Uterus (tissue), 4 donors: ENCODE results near the gene ANGEL1. TPM values are rescaled to one million over a fixed set of nuclear protein-coding genes. Genes with fewer than 3 reads are reported as not detected.

Source experiments
- DNase-seq, 2 donors: peaks; one replicate each; pipeline ENCODE4 v3.0.0-alpha.2; 2019 to 2020
- H3K27ac ChIP-seq, 2 donors: fragments of 200-600 bp; sonication (generic); 1 replicate in 1 of 2; 2 replicates in 1 of 2; pipeline ENCODE4 v1.5.1; 2016 to 2018
- H3K27me3 ChIP-seq, 2 donors: fragments of 200-600 bp; sonication (generic); one replicate each; pipeline ENCODE4 v1.5.1; 2018 to 2019; ENCODE audit warnings: control low read depth in 1 of 2
- H3K36me3 ChIP-seq, 2 donors: fragments of 200-600 bp; sonication (generic); one replicate each; pipeline ENCODE4 v1.5.1; 2019; ENCODE audit warnings: control low read depth in 1 of 2
- H3K4me1 ChIP-seq, 2 donors: fragments of 200-600 bp; sonication (generic); one replicate each; pipeline ENCODE4 v1.5.1; 2018 to 2019; ENCODE audit warnings: control low read depth in 1 of 2
- H3K4me3 ChIP-seq, 2 donors: fragments of 200-600 bp; sonication (generic); 1 replicate in 1 of 2; 2 replicates in 1 of 2; pipeline ENCODE4 v1.5.1; 2018 to 2019; ENCODE audit warnings: mild to moderate bottlenecking in 1 of 2
- H3K9me3 ChIP-seq, 2 donors: fragments of 200-600 bp; sonication (generic); one replicate each; pipeline ENCODE4 v1.5.1; 2019; ENCODE audit warnings: control low read depth in 1 of 2
- CTCF ChIP-seq, 4 experiments: fragments of 200-600 bp in 2 of 4; fragments of 450-650 bp in 2 of 4; sonication (generic) in 2 of 4; IDR thresholded peaks; one replicate each; pipeline ENCODE4 v1.5.1; 2016 to 2019; ENCODE audit warnings: antibody characterized with exemption in 4 of 4, mild to moderate bottlenecking in 2 of 4, moderate library complexity in 1 of 4
- POLR2A ChIP-seq, 2 donors: fragments of 450-650 bp; IDR thresholded peaks; one replicate each; pipeline ENCODE4 v1.6.1; 2016; ENCODE audit warnings: antibody characterized with exemption in 2 of 2, mild to moderate bottlenecking in 1 of 2, moderate library complexity in 1 of 2
- intact Hi-C: fragments of 100-400 bp; cut with DNase I; formaldehyde crosslinking; loops from one replicate; pipeline ENCODE4 v1.15.1; 2023; ENCODE audit warnings: low total_unique reads
- total RNA-seq, 4 donors: library from RNA; depleted of rRNA in 3 of 4; stranded (reverse); fragments of >200 nt in 3 of 4; gene quantifications; one replicate each; pipeline versions ENCODE4 v1.1.0 to v1.2.4, GENCODE V29; 2014 to 2023
- donor health status: DM: yes; HTN: yes; CAD: no.

ANGEL1 gene
- total RNA-seq, 4 donors from 2014 or later = 4.1 to 24.4 (median 10.5) TPM

- no peak for TF ChIP-seq CTCF (IDR thresholded peaks at IDR 0.05)
- TF ChIP-seq POLR2A (IDR thresholded peaks at IDR 0.05) = no peak
- intact Hi-C loops = no loop called here
- H3K27ac ChIP-seq = no peak overlapping the region
- H3K36me3 ChIP-seq = no peaks in the 10 kb centered on the region
- no peak for DNase-seq
- no peaks in the 10 kb centered on the region for H3K4me1 ChIP-seq
- no peaks in the 10 kb centered on the region for H3K9me3 ChIP-seq
- H3K27me3 ChIP-seq = no peaks in the 10 kb centered on the region
- H3K4me3 ChIP-seq = no peak overlapping the region
These were observed 8.0 kb upstream of the ANGEL1 start for GRCh38 chr14:76820700-76821099.

GRCh38 chr14:76814726-76815645, 2.3 kb upstream of the ANGEL1 start:
- H3K4me1 ChIP-seq = peaks cover 0 to 5% of the 10 kb centered on the region in 2 donors
- TF ChIP-seq CTCF (IDR thresholded peaks at IDR 0.05) (no peak), POLR2A (IDR thresholded peaks at IDR 0.05) (no peak)
- H3K4me3 ChIP-seq = no peak overlapping the region
- H3K9me3 ChIP-seq = no peaks in the 10 kb centered on the region
- no peaks in the 10 kb centered on the region for H3K27me3 ChIP-seq
- intact Hi-C loops = no loop called here
- H3K27ac ChIP-seq = no peak overlapping the region
- no peak for DNase-seq
- no peaks in the 10 kb centered on the region for H3K36me3 ChIP-seq

- Histone ChIP-seq H3K36me3 (no peaks in the 10 kb centered on the region), H3K9me3 (no peaks in the 10 kb centered on the region), H3K4me1 (peaks cover 0 to 5% of the 10 kb centered on the region in 2 donors), H3K27ac (peak overlapping the region; percentile 81 to 83), H3K27me3 (no peaks in the 10 kb centered on the region), H3K4me3 (peak overlapping the region; percentile 49 to 79)
- DNase-seq = no peak
- intact Hi-C loops = no loop called here
- no peak for TF ChIP-seq POLR2A (IDR thresholded peaks at IDR 0.05)
- no peak for TF ChIP-seq CTCF (IDR thresholded peaks at IDR 0.05)
These were observed 625 bp downstream of the ANGEL1 start for GRCh38 chr14:76812093-76812421.

- H3K4me3 ChIP-seq = peak overlapping the region; percentile 49 to 79
- peaks cover 0 to 5% of the 10 kb centered on the region in 2 donors for H3K4me1 ChIP-seq
- peak overlapping the region; percentile 81 to 83 for H3K27ac ChIP-seq
- no peak for TF ChIP-seq POLR2A (IDR thresholded peaks at IDR 0.05)
- TF ChIP-seq CTCF (IDR thresholded peaks at IDR 0.05) = no peak
- intact Hi-C loops = no loop called here
- no peaks in the 10 kb centered on the region for H3K9me3 ChIP-seq
- no peaks in the 10 kb centered on the region for H3K36me3 ChIP-seq
- no peaks in the 10 kb centered on the region for H3K27me3 ChIP-seq
- no peak for DNase-seq
These were observed 1.1 kb downstream of the ANGEL1 start for GRCh38 chr14:76811561-76811960.

GRCh38 chr14:76810953-76811400, 1.7 kb downstream of the ANGEL1 start:
- H3K27ac ChIP-seq = peak overlapping the region; percentile 81 to 83
- no peak for DNase-seq
- no peaks in the 10 kb centered on the region for H3K27me3 ChIP-seq
- intact Hi-C loops = no loop called here
- TF ChIP-seq CTCF (IDR thresholded peaks at IDR 0.05) (peak in 3 of 4 experiments; percentile 13 to 38 (median 34)), POLR2A (IDR thresholded peaks at IDR 0.05) (no peak)
- no peaks in the 10 kb centered on the region for H3K36me3 ChIP-seq
- H3K4me3 ChIP-seq = no peak overlapping the region
- H3K4me1 ChIP-seq = peaks cover 0 to 5% of the 10 kb centered on the region in 2 donors
- no peaks in the 10 kb centered on the region for H3K9me3 ChIP-seq
